Mesenchymal stem cell (in vitro differentiated cells and primary cell): ENCODE results near the gene SRRD.

Source experiments
- DNase-seq: peaks from one replicate; pipeline ENCODE4 v3.0.0-alpha.2; 2013
- H2AFZ ChIP-seq: one replicate; pipeline ENCODE4 v1.6.1; 2013; ENCODE audit warnings: low read depth, mild to moderate bottlenecking, control low read depth, inconsistent platforms, low read length, moderate library complexity
- H2AK5ac ChIP-seq: 2 replicates; pipeline ENCODE4 v1.6.1; 2013; ENCODE audit warnings: low read length, moderate library complexity, mild to moderate bottlenecking, inconsistent platforms; ENCODE audit not compliant: severe bottlenecking
- H2BK120ac ChIP-seq: one replicate; pipeline ENCODE4 v1.6.1; 2013; ENCODE audit warnings: low read depth, mild to moderate bottlenecking, inconsistent platforms, low read length, moderate library complexity
- H2BK12ac ChIP-seq, 2 experiments: one replicate each; pipeline ENCODE4 v1.6.1; 2013; ENCODE audit warnings: inconsistent platforms in 2 of 2, low read length in 2 of 2, mild to moderate bottlenecking in 2 of 2, moderate library complexity in 2 of 2, control low read depth in 1 of 2
- H2BK15ac ChIP-seq: one replicate; pipeline ENCODE4 v1.6.1; 2013; ENCODE audit warnings: mild to moderate bottlenecking, low read depth, inconsistent platforms; ENCODE audit not compliant: poor library complexity, severe bottlenecking
- H2BK5ac ChIP-seq: 2 replicates; pipeline ENCODE4 v1.6.1; 2013; ENCODE audit warnings: low read depth, mild to moderate bottlenecking, low read length, control low read depth, inconsistent platforms; ENCODE audit not compliant: poor library complexity, severe bottlenecking
- H3K14ac ChIP-seq, 2 experiments: one replicate each; pipeline ENCODE4 v1.6.1; 2013; ENCODE audit warnings: inconsistent platforms in 2 of 2, low read length in 2 of 2, control low read depth in 1 of 2, mild to moderate bottlenecking in 1 of 2, moderate library complexity in 1 of 2
- H3K18ac ChIP-seq, 2 experiments: one replicate each; pipeline ENCODE4 v1.6.1; 2013; ENCODE audit warnings: inconsistent platforms in 2 of 2, low read length in 2 of 2, control low read depth in 1 of 2, low read depth in 1 of 2, mild to moderate bottlenecking in 1 of 2
- H3K23ac ChIP-seq, 2 experiments: one replicate each; pipeline ENCODE4 v1.6.1; 2013; ENCODE audit warnings: inconsistent platforms in 2 of 2, low read length in 2 of 2, mild to moderate bottlenecking in 2 of 2, moderate library complexity in 2 of 2, control low read depth in 1 of 2
- H3K27ac ChIP-seq: 2 replicates; pipeline ENCODE4 v1.5.1; 2013; ENCODE audit warnings: mild to moderate bottlenecking, moderate library complexity, low read length, control low read depth, inconsistent platforms; ENCODE audit not compliant: poor library complexity, severe bottlenecking
- H3K27me3 ChIP-seq, 2 experiments: 2 replicates each; pipeline versions ENCODE4 v1.6.1 to v1.7.0; 2013; ENCODE audit warnings: low read length in 2 of 2, mild to moderate bottlenecking in 2 of 2, moderate library complexity in 2 of 2, control low read depth in 1 of 2, inconsistent platforms in 1 of 2; ENCODE audit not compliant: control insufficient read depth in 1 of 2, insufficient read depth in 1 of 2
- H3K36me3 ChIP-seq, 2 experiments: 2 replicates each; pipeline versions ENCODE4 v1.6.1 to v1.7.0; 2013; ENCODE audit warnings: low read length in 2 of 2, control low read depth in 1 of 2, inconsistent platforms in 1 of 2, low read depth in 1 of 2, mild to moderate bottlenecking in 1 of 2; ENCODE audit not compliant: insufficient read depth in 2 of 2, control insufficient read depth in 1 of 2
- H3K4ac ChIP-seq, 2 experiments: one replicate each; pipeline ENCODE4 v1.6.1; 2013; ENCODE audit warnings: inconsistent platforms in 2 of 2, low read length in 2 of 2, mild to moderate bottlenecking in 2 of 2, moderate library complexity in 2 of 2, control low read depth in 1 of 2, low read depth in 1 of 2
- H3K4me1 ChIP-seq: 2 replicates; pipeline ENCODE4 v1.6.1; 2013; ENCODE audit warnings: low read depth, low read length, control low read depth; ENCODE audit not compliant: control insufficient read depth, insufficient read depth
- H3K4me2 ChIP-seq: 2 replicates; pipeline ENCODE4 v1.6.1; 2013; ENCODE audit warnings: low read length, mild to moderate bottlenecking, inconsistent platforms; ENCODE audit not compliant: poor library complexity, severe bottlenecking
- H3K4me3 ChIP-seq, 2 experiments: 2 replicates each; pipeline versions ENCODE4 v1.5.1 to v1.7.0; 2013; ENCODE audit warnings: low read length in 2 of 2, mild to moderate bottlenecking in 2 of 2, control low read depth in 1 of 2, low read depth in 1 of 2; ENCODE audit not compliant: insufficient read depth in 1 of 2
- H3K79me1 ChIP-seq: replicated peaks from 2 replicates; pipeline ENCODE4 v1.6.1; 2013; ENCODE audit warnings: mild to moderate bottlenecking, control low read depth, low read length, inconsistent platforms; ENCODE audit not compliant: poor library complexity, severe bottlenecking
- H3K9ac ChIP-seq: 2 replicates; pipeline ENCODE4 v1.7.0; 2013; ENCODE audit warnings: mild to moderate bottlenecking, low read length, moderate library complexity
- H3K9me3 ChIP-seq: 2 replicates; pipeline ENCODE4 v1.7.0; 2013; ENCODE audit warnings: mild to moderate bottlenecking, low read length; ENCODE audit not compliant: control insufficient read depth
- H4K8ac ChIP-seq: one replicate; pipeline ENCODE4 v1.6.1; 2013; ENCODE audit warnings: inconsistent platforms, mild to moderate bottlenecking, low read length, moderate library complexity
- H4K91ac ChIP-seq: one replicate; pipeline ENCODE4 v1.6.1; 2013; ENCODE audit warnings: mild to moderate bottlenecking, low read length, inconsistent platforms
- WGBS: methylation state at CpG from one replicate; pipeline ENCODE4 v1.1.7; 2013; ENCODE audit warnings: mixed read lengths; 5-methylcytosine and 5-hydroxymethylcytosine counted together

Gene SRRD

DNA sequence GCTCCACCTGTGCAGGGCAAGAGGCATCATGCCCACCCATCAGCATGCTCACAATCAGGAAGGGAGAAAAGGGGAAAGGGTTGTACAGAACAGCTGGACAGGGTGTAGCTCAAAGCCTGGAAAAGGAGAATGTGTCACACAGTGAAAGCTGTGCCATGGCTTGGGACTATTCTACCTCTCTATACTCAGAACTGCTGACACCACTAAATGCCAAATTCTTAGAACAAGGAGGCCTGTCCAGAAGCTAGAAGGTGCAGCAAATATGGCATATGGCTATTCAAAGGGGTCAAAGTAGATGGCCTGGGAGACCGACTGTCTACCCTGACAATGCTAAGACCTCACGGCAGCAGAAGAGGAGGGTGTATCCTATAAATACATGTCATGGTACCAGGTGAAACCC is 12.9 kb upstream of the SRRD start:
- DNase-seq = no peak
- Histone ChIP-seq H2AK5ac (peak overlapping the region; percentile 78), H2AFZ (no peak overlapping the region), H3K79me1 (peaks cover 18% of the 10 kb centered on the region), H2BK5ac (peak overlapping the region; percentile 76), H2BK15ac (no peak overlapping the region), H2BK120ac (no peak overlapping the region), H3K18ac (no peak overlapping the region), H4K91ac (no peak overlapping the region), H3K4me2 (no peak overlapping the region), H3K23ac (no peak overlapping the region), H4K8ac (no peak overlapping the region), H2BK12ac (no peak overlapping the region), H3K9me3 (no peaks in the 10 kb centered on the region), H3K9ac (no peak overlapping the region), H3K27ac (peak overlapping the region; percentile 92), H3K4me3 (no peak overlapping the region), H3K4me1 (peaks cover 14% of the 10 kb centered on the region), H3K4ac (no peak overlapping the region), H3K36me3 (peaks cover 31 to 85% of the 10 kb centered on the region in 2 experiments), H3K27me3 (no peaks in the 10 kb centered on the region), H3K14ac (no peak overlapping the region)
- 96% methylated on average over 2 of the region's 2 CpGs for WGBS

DNA sequence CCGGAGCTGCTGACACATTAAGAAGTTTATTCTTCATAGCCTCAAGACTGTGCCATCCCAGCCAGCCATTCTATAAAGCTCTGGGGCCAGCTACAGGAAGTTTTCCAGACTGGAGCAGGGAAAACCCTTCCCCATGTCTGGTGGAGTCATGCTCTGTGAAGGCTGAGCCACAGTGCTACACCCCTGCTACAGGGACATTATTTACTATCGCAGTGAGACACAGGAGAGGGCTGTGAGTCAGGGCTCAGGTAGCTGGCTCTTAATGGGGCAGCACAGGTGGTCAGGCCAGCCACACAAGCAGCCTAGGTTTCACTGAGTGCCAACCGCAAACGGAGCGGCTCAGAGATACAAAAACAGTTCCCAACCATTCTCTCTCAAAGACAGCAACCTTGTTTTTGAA is 12.2 kb upstream of the SRRD start:
- H3K36me3 ChIP-seq = peaks cover 26 to 85% of the 10 kb centered on the region in 2 experiments
- H2BK15ac ChIP-seq = no peak overlapping the region
- no peak overlapping the region for H3K4ac ChIP-seq
- no peak overlapping the region for H3K14ac ChIP-seq
- peak overlapping the region; percentile 92 for H3K27ac ChIP-seq
- H3K23ac ChIP-seq = no peak overlapping the region
- no peaks in the 10 kb centered on the region for H3K27me3 ChIP-seq
- no peak overlapping the region for H2AFZ ChIP-seq
- H3K79me1 ChIP-seq = peaks cover 17% of the 10 kb centered on the region
- no peak overlapping the region for H3K4me3 ChIP-seq
- no peak overlapping the region for H3K9ac ChIP-seq
- no peak overlapping the region for H3K4me2 ChIP-seq
- 0% methylated on average over 2 of the region's 5 CpGs for WGBS
- H2AK5ac ChIP-seq = no peak overlapping the region
- H2BK5ac ChIP-seq = peak overlapping the region; percentile 76
- no peaks in the 10 kb centered on the region for H3K9me3 ChIP-seq
- peaks cover 16% of the 10 kb centered on the region for H3K4me1 ChIP-seq
- H4K8ac ChIP-seq = no peak overlapping the region
- peak; percentile 88 for DNase-seq
- H2BK120ac ChIP-seq = no peak overlapping the region
- H3K18ac ChIP-seq = no peak overlapping the region
- no peak overlapping the region for H4K91ac ChIP-seq
- no peak overlapping the region for H2BK12ac ChIP-seq

DNA sequence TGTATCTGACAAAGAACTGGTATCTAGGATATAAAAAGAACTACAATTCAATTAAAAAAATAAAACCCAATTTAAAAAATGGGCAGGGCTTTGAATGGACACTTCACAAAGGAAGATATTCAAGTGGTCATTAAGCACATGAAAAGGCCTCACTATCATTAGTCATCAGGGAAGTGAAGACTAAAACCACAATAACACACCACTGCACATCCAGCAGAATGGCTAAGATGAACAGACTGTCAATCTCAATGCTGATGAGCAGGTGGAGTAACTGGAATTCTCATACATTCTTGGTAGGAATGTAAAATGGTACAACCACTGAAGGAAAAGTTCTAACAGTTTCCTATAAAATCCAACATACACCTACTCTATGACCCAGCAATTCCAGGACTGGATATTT is 9.0 kb upstream of the SRRD start:
- H2BK120ac ChIP-seq = no peak overlapping the region
- H3K27ac ChIP-seq = no peak overlapping the region
- no peaks in the 10 kb centered on the region for H3K9me3 ChIP-seq
- no peak overlapping the region for H3K9ac ChIP-seq
- no peak overlapping the region for H3K14ac ChIP-seq
- H3K4me1 ChIP-seq = peaks cover 15% of the 10 kb centered on the region
- H3K4ac ChIP-seq = no peak overlapping the region
- peaks cover 13% of the 10 kb centered on the region for H3K79me1 ChIP-seq
- DNase-seq = peak; percentile 11
- H4K91ac ChIP-seq = no peak overlapping the region
- H2BK15ac ChIP-seq = no peak overlapping the region
- no peak overlapping the region for H2AK5ac ChIP-seq
- H2BK12ac ChIP-seq = no peak overlapping the region
- H2BK5ac ChIP-seq = no peak overlapping the region
- no peak overlapping the region for H3K4me2 ChIP-seq
- H4K8ac ChIP-seq = no peak overlapping the region
- H3K23ac ChIP-seq = no peak overlapping the region
- no peak overlapping the region for H3K18ac ChIP-seq
- H3K4me3 ChIP-seq = no peak overlapping the region
- H2AFZ ChIP-seq = no peak overlapping the region
- H3K36me3 ChIP-seq = peaks cover 17 to 80% of the 10 kb centered on the region in 2 experiments
- H3K27me3 ChIP-seq = no peaks in the 10 kb centered on the region

DNA sequence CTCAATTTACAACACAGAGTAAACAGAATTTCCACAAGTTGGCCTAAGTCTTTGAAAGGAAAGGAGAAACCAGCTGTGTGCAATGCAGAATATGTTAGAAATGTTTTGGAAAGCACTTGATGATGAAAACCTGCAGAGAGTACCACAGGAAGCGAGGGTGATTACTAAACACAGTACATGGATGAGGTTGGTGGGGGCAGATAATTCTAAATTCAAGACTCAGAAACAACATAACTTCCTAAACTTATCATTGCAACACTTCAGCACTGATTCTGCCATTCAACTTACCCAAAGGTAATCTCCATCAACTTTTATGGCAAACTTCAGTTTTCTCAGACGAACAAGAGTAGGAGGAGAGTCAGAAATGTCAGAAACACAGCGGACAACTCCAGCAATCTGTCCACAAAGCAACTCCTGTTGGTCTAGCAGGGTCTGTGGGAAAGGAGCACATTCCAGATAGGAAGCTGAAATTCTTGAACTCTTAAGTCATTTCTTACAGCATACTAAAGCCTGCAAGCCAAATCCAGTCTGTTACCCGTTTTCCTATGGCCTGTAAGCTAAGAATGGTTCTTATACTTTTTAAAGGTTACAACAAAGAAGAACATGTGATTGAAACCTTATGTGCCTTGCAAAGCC is 6.9 kb upstream of the SRRD start:
- Histone ChIP-seq H2AFZ (no peak overlapping the region), H4K8ac (no peak overlapping the region), H3K9me3 (no peaks in the 10 kb centered on the region), H4K91ac (no peak overlapping the region), H3K4me3 (no peak overlapping the region), H3K9ac (no peak overlapping the region), H3K14ac (no peak overlapping the region), H3K79me1 (peaks cover 20% of the 10 kb centered on the region), H3K27me3 (no peaks in the 10 kb centered on the region), H2BK5ac (peak overlapping the region; percentile 71), H3K4me1 (peaks cover 8% of the 10 kb centered on the region), H2BK12ac (no peak overlapping the region), H2BK15ac (no peak overlapping the region), H3K18ac (no peak overlapping the region), H3K27ac (peak overlapping the region; percentile 88), H3K4me2 (peak overlapping the region; percentile 34), H3K4ac (no peak overlapping the region), H2BK120ac (no peak overlapping the region), H3K36me3 (peaks cover 7 to 74% of the 10 kb centered on the region in 2 experiments), H3K23ac (no peak overlapping the region), H2AK5ac (no peak overlapping the region)
- peak; percentile 58 for DNase-seq
- WGBS = 50% methylated on average over 1 of the region's 4 CpGs
